ENCODE results near the gene CRCP.
"Not testable (repeated sequence)": the region's sequence is repeated elsewhere in the genome, so short reads cannot be mapped to it uniquely, and the experiment has no call there.

CRCP gene

GRCh38 chr7:66108410-66108809 lies 6.2 kb upstream of the CRCP start:
- not testable (repeated sequence) for DNase-seq (ENCODE audit: low spot score)

- DNase-seq (ENCODE audit: low spot score): no peak
Measured at GRCh38 chr7:66110856-66111255, 3.8 kb upstream of the CRCP start.

- not testable (repeated sequence) for DNase-seq (ENCODE audit: low spot score)
Measured at GRCh38 chr7:66116680-66117420, 2.2 kb downstream of the CRCP start.

DNA sequence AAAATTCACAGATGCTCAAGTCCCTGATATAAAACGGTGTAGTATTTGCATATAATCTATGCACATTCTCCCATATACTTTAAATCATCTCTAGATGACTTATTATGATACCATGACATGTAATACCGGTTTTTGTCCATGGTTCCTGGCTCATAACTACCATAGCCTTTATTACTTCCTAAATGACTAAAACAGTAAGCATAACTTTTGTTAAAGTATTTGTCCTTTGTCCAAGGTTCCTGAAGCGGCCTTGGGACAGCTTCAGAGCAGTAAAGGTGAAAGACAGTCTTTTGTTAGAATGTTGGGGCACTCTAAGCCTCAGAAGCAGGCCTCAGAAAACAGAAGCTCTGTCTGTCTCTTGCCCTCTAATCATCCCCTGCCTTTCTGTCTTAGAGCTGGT lies 4.0 kb downstream of the CRCP start:
- DNase-seq (ENCODE audit: low spot score): no peak

DNA sequence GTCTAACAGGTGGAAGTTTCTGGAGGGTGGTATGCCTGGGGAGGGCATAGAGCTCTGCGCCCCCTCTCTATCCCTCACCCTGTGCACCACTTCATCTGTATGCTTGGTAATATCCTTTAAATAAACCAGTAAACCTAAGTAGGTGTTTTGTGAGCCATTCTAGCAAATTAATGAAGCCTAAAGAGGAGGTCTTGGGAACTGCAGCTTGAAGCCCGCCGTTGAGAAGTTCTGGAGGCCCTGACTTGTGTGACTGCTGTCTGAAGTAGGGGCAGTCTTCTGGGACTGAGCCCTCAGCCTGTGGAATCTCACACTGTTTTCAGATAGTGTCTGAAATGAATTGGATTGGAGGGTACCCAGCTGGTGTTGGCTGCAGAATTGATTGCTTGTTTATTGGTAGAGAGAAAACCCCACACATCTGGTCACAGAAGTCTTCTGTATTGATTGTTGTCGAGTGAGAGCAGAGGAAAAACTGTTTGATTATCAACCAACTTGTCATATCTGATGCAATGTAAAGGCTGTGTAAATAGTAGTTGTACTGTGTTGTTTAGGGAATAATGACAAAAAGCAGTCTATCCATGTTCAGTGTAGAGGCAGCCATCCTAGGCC lies 4.7 kb downstream of the CRCP start:
- no peak for DNase-seq (ENCODE audit: low spot score)

DNA sequence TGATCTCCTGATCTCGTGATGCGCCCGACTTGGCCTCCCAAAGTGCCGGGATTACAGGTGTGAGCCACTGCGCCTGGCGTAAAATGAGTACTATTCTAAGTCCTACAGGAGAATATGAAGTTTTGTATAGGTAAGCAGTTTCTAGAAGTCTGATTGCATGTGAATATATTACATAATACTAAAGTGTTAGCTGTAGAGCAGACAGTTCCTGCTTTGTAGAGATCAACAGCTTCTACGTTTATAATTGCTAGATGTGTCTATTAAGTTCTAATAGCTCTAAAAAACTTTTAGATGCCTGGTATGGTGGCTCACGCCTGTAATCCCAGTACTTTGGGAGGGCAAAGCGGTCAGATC lies 8.5 kb downstream of the CRCP start:
- DNase-seq (ENCODE audit: low spot score): no peak

DNA sequence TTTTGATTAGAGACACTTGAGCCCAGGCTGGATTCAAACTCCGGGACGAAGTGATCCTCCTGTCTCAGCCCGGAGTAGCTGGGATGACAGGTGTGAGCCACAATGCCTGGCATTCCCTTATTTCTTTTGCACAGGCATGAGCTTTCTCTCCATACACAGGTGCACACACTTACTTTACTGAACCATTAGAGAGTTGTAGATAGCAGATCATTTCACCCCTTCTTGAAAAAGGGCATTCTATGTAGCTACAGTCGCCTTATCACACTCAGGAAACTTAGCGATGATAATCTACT lies 9.9 kb downstream of the CRCP start:
- not testable (repeated sequence) for DNase-seq (ENCODE audit: low spot score)

DNA sequence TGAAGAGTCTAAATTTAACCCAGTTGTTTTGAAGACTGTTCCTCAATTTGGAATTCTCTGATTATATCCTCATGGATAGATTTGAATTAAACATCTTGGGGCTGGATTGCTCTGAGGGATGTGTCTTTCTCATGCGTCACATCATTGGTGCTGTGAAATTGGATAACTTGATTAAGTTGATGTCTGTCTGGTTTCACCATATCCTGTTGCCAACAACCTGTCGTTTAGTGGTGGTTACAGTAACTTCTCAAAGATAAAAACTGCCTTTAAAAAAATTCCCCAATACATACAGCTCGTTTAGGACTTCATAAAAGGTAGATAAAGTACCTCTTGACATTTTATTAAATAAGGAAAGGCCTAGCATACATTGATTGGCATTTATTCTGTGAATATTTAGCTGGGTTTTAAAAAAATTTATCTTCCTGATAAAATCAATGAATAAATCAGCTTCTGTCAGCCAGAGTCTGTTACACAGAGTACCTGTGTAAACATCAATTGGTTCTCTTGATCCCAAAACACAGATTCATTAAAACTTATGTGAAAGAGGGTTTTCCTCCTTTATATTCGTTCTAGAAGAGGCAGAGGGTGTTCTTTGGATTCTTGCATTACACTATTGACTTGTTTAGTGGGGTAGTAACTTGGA lies 10.5 kb downstream of the CRCP start:
- DNase-seq (ENCODE audit: low spot score): no peak

- DNase-seq (ENCODE audit: low spot score): not testable (repeated sequence)
Measured at GRCh38 chr7:66125781-66126352, 11.2 kb downstream of the CRCP start.

DNA sequence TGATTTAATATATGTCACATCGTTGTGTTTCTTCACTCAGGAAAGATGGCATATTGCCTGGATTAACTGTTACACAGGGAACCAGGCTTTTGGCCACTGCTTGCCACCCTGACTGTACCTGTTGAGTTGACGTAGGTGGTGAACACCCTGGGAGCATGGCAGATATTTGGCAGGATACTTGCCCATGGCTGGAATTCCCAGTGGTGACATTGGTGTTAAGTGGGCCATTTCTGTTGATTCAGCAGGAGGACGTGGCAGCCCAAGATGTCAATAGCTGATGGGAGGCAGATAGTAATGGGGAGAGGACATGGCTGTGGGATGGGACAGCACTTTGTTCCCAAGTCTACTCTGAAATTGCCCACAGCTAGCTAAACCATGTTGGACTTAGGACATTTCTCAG lies 12.5 kb downstream of the CRCP start:
- not testable (repeated sequence) for DNase-seq (ENCODE audit: low spot score)

- no peak for DNase-seq (ENCODE audit: low spot score)
Measured at GRCh38 chr7:66138994-66139752, 24.5 kb downstream of the CRCP start.

DNA sequence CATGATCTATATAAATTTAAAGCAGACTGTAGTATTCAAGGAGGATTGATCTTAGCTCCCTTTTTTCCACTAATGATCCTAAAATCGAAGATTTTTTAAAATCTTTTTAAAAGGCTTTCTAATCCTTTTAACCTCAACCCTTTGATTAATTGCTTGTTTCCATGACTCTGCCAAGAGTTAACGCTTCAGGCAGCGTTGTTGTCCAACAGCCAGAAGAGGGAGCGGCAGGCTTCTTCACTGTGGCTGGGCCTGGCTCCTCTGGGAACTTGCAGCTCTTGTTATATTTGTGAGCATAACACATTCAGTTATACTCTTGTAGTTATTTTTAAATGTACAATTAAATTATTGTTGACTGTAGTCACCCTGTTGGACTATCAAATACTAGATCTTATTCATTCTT lies 26.3 kb downstream of the CRCP start:
- DNase-seq (ENCODE audit: low spot score): no peak

GRCh38 chr7:66142334-66142733 lies 27.7 kb downstream of the CRCP start:
- no peak for DNase-seq (ENCODE audit: low spot score)

- no peak for DNase-seq (ENCODE audit: low spot score)
Measured at GRCh38 chr7:66142996-66143395, 28.3 kb downstream of the CRCP start.

DNA sequence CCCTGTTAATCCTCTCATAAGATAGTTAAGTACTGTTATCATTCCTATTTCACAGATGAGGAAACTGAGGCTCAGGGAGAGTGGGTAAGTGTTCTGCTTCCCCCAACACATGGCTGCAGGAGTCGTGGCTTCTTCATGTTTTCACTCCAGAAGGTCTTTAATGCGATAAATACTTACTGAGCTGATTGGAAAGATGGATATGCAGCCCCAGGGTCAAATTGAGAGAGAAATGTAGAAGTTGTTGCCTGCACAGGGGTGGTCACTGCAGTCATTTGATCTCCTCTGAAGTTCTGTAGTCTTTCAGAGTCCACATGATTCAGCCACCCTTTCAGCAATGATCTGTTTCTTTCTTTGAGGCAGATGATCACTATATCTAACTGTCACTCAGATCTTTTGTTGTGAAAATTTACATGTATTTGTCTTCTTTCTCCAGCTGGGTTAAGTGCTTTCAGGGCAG lies 29.3 kb downstream of the CRCP start:
- DNase-seq (ENCODE audit: low spot score): no peak

DNA sequence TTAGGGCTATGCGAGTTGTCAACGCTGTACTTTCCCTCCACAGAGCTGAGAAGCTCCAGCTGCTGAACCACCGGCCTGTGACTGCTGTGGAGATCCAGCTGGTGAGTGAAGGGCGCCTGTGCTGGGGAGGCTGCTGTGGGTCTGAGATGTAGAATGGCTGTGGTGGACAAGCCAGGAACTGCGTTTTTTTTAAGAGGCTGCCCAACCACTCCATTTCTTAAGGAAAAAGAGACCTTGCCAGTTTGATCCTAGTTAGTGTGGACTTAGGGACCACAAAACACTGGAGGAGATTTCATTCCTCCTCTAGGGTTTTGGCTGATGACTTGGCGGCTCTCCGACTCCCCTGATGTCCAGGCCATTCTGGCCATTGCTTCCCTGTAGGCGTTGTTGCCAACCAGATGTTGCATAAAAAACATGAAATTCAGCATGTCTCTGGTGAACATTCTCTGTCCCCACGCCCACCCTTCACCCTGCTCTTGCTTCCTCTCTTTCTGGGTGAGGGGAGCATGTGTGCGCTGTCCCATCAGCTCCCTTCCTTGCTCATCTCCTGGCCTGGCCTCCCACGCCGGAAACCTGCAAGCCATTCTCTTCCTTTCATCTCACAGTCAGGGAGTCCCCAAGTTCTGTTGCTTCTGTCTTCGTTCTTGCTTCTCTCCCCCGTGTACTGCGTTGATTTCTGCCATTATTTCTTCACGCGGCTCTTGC lies 30.9 kb downstream of the CRCP start:
- DNase-seq (ENCODE audit: low spot score): no peak

DNA sequence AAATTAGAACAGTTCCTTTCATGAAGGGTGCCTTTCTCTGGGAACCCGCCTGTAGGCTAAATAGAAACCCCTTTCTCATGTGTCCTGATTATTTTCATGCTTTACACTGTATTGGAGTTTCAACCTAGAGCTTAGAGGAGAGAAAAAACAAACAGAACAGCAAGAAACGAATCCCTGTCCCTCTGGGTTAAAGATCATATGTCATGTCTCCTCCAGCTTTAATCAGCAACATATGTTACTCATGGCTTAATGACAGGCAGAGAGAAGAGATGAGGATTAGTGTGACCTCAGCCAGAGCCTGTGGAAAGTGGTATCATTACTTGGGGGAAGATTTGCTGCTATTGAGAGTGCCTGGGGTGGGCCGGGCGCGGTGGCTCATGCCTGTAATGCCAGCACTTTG lies 32.1 kb downstream of the CRCP start:
- no peak for DNase-seq (ENCODE audit: low spot score)

- not testable (repeated sequence) for DNase-seq (ENCODE audit: low spot score)
Measured at GRCh38 chr7:66147657-66148056, 33.0 kb downstream of the CRCP start.

DNA sequence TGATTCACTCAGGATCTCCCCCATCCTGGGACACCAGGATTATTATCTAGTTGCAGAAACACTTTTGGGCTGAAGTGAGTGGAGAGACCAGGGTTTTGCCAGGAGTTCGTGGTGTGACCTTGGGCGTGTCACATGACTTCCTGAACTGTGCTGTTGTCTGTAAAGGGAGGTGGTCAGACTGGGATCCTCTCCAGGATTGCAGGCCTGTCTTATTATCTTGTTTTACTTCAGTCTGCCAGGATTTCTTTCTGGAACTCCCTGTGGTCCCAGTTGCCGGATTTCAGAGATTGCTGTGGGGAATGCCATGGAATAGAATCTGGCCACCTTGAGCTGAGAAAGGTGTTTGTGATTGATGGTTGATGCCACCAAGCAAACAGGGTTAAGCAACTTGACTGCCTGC lies 35.8 kb downstream of the CRCP start:
- no peak for DNase-seq (ENCODE audit: low spot score)

DNA sequence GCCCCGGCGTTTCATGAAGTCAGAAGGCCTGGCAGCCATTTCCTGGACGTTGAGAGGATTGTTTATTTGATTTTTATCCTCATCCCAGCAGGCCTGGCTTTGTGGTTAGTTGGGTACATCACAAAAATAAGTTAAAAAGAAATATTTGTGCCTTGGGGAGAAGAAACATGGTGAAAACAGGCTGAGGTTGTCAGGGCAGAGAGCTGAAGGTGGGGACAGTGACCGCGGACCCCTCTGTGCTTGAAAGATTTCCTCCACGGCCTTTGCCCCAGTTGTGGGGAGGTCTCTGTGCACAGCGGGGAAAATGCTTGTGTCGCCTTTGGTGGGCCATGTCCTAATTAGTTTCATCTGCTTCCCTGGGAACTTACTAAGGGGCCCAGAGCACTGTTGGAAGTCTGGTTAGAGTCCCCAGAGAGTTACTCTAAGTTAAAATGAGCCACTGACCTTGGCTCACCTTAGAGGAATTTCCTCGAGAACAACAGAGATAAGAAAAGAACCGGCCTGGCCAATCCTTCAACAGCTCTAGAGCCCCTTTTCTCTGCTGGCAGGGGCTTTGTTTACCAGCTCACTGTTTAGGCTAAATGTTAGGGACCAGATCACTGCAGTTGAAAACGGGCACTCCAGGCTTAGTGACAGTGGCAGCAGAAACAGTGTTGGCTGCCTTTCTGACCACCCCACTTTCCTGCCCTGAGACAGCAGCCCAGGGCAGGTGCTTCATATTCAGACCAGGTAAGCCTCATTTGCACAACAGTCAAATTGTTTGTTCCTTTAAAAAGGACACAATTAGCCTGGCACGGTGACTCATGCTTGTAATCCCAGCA lies 37.9 kb downstream of the CRCP start:
- DNase-seq (ENCODE audit: low spot score): no peak

GRCh38 chr7:66153691-66154090 lies 39.0 kb downstream of the CRCP start:
- no peak for DNase-seq (ENCODE audit: low spot score)
